SH-SY5Y (cell line): ENCODE measurements around the gene ATG7.

Source experiments
- GATA2 ChIP-seq: IDR thresholded peaks from 2 replicates; pipeline ENCODE4 v1.6.1; 2011; ENCODE audit warnings: mild to moderate bottlenecking, low read depth, low read length
- GATA3 ChIP-seq: IDR thresholded peaks from 2 replicates; pipeline ENCODE4 v1.6.1; 2011; ENCODE audit warnings: low read depth, mild to moderate bottlenecking, low read length, moderate library complexity

GRCh38 chr3:11480663-11481298 lies 208.6 kb downstream of the ATG7 start:
- TF ChIP-seq GATA3 (no peak), GATA2 (no peak)
